ENCODE measurements around the gene TEKT2. TPM values are rescaled to one million over a fixed set of nuclear protein-coding genes. Genes with fewer than 3 reads are reported as not detected.

Gene TEKT2
- total and polyA plus RNA-seq, 4 donors = 10.2 to 40.2 (median 16.5) TPM

- TF ChIP-seq CTCF (IDR thresholded peaks at IDR 0.05; ENCODE audit: control extremely low read depth, extremely low read depth) = no peak
- 91 to 92% methylated on average over 11 of the region's 11 CpGs for WGBS, 2 donors
These were observed 44.4 kb downstream of the TEKT2 start for GRCh38 chr1:36128126-36128904.

GRCh38 chr1:36128905-36129206, 45.0 kb downstream of the TEKT2 start:
- Histone ChIP-seq H3K36me3 (ENCODE audit: control insufficient read depth in 4 of 4, insufficient read depth in 4 of 4, low read length in 4 of 4) (no peaks in the 10 kb centered on the region), H3K9me3 (ENCODE audit: control insufficient read depth in 4 of 4, insufficient read depth in 3 of 4, low read length in 3 of 4) (no peaks in the 10 kb centered on the region), H3K4me3 (no peak overlapping the region), H3K27me3 (ENCODE audit: control insufficient read depth in 3 of 3, insufficient read depth in 3 of 3, low read length in 2 of 3) (peaks cover 0 to 24% (median 8%) of the 10 kb centered on the region in 3 donors), H3K27ac (ENCODE audit: low read depth in 1 of 2, low read length in 1 of 2) (no peak overlapping the region), H3K9ac (ENCODE audit: insufficient read depth in 1 of 2, low read length in 2 of 2) (no peak overlapping the region), H3K4me1 (ENCODE audit: control insufficient read depth in 5 of 5, insufficient read depth in 5 of 5, low read length in 5 of 5) (peaks cover 0 to 13% (median 0%) of the 10 kb centered on the region in 5 donors)
- no peak for TF ChIP-seq CTCF (IDR thresholded peaks at IDR 0.05; ENCODE audit: control extremely low read depth, extremely low read depth)
- no peak for DNase-seq
- 93 to 96% methylated on average over 3 of the region's 3 CpGs for WGBS, 2 donors
- no peak for ATAC-seq (ENCODE audit: insufficient read depth, low FRiP score)

More at GRCh38 chr1:36128126-36128904, 44.4 kb downstream of the TEKT2 start:
- peaks cover 0 to 13% (median 0%) of the 10 kb centered on the region in 5 donors for H3K4me1 ChIP-seq (ENCODE audit: control insufficient read depth in 5 of 5, insufficient read depth in 5 of 5, low read length in 5 of 5)
- no peaks in the 10 kb centered on the region for H3K9me3 ChIP-seq (ENCODE audit: control insufficient read depth in 4 of 4, insufficient read depth in 3 of 4, low read length in 3 of 4)
- no peak overlapping the region for H3K4me3 ChIP-seq
- ATAC-seq (ENCODE audit: insufficient read depth, low FRiP score) = no peak
- H3K27me3 ChIP-seq (ENCODE audit: control insufficient read depth in 3 of 3, insufficient read depth in 3 of 3, low read length in 2 of 3) = peaks cover 0 to 29% (median 8%) of the 10 kb centered on the region in 3 donors
- H3K27ac ChIP-seq (ENCODE audit: low read depth in 1 of 2, low read length in 1 of 2) = no peak overlapping the region
- no peaks in the 10 kb centered on the region for H3K36me3 ChIP-seq (ENCODE audit: control insufficient read depth in 4 of 4, insufficient read depth in 4 of 4, low read length in 4 of 4)
- H3K9ac ChIP-seq (ENCODE audit: insufficient read depth in 1 of 2, low read length in 2 of 2) = no peak overlapping the region
- DNase-seq = no peak

- Histone ChIP-seq H3K27ac (ENCODE audit: low read depth in 1 of 2, low read length in 1 of 2) (no peak overlapping the region), H3K27me3 (ENCODE audit: control insufficient read depth in 3 of 3, insufficient read depth in 3 of 3, low read length in 2 of 3) (no peaks in the 10 kb centered on the region), H3K36me3 (ENCODE audit: control insufficient read depth in 4 of 4, insufficient read depth in 4 of 4, low read length in 4 of 4) (peaks cover 0 to 5% (median 0%) of the 10 kb centered on the region in 4 donors), H3K4me1 (ENCODE audit: control insufficient read depth in 5 of 5, insufficient read depth in 5 of 5, low read length in 5 of 5) (peaks cover 0 to 24% (median 0%) of the 10 kb centered on the region in 5 donors), H3K9me3 (ENCODE audit: control insufficient read depth in 4 of 4, insufficient read depth in 3 of 4, low read length in 3 of 4) (no peaks in the 10 kb centered on the region), H3K4me3 (no peak overlapping the region), H3K9ac (ENCODE audit: insufficient read depth in 1 of 2, low read length in 2 of 2) (no peak overlapping the region)
- no peak for TF ChIP-seq CTCF (IDR thresholded peaks at IDR 0.05; ENCODE audit: control extremely low read depth, extremely low read depth)
- 79 to 80% methylated on average over 3 of the region's 3 CpGs for WGBS, 2 donors
- DNase-seq (no peak), ATAC-seq (ENCODE audit: insufficient read depth, low FRiP score) (no peak)
These were observed 48.1 kb downstream of the TEKT2 start for GRCh38 chr1:36132029-36132428.
